Mesenchymal stem cell (in vitro differentiated cells and primary cell): ENCODE results near the gene SERTAD1.

Experiments used
- DNase-seq: peaks from one replicate; pipeline ENCODE4 v3.0.0-alpha.2; 2013
- H2AFZ ChIP-seq: one replicate; pipeline ENCODE4 v1.6.1; 2013; ENCODE audit warnings: low read depth, mild to moderate bottlenecking, control low read depth, inconsistent platforms, low read length, moderate library complexity
- H2AK5ac ChIP-seq: 2 replicates; pipeline ENCODE4 v1.6.1; 2013; ENCODE audit warnings: low read length, moderate library complexity, mild to moderate bottlenecking, inconsistent platforms; ENCODE audit not compliant: severe bottlenecking
- H2BK120ac ChIP-seq: one replicate; pipeline ENCODE4 v1.6.1; 2013; ENCODE audit warnings: low read depth, mild to moderate bottlenecking, inconsistent platforms, low read length, moderate library complexity
- H2BK12ac ChIP-seq, 2 experiments: one replicate each; pipeline ENCODE4 v1.6.1; 2013; ENCODE audit warnings: inconsistent platforms in 2 of 2, low read length in 2 of 2, mild to moderate bottlenecking in 2 of 2, moderate library complexity in 2 of 2, control low read depth in 1 of 2
- H2BK15ac ChIP-seq: one replicate; pipeline ENCODE4 v1.6.1; 2013; ENCODE audit warnings: mild to moderate bottlenecking, low read depth, inconsistent platforms; ENCODE audit not compliant: poor library complexity, severe bottlenecking
- H2BK5ac ChIP-seq: 2 replicates; pipeline ENCODE4 v1.6.1; 2013; ENCODE audit warnings: low read depth, mild to moderate bottlenecking, low read length, control low read depth, inconsistent platforms; ENCODE audit not compliant: poor library complexity, severe bottlenecking
- H3K14ac ChIP-seq, 2 experiments: one replicate each; pipeline ENCODE4 v1.6.1; 2013; ENCODE audit warnings: inconsistent platforms in 2 of 2, low read length in 2 of 2, control low read depth in 1 of 2, mild to moderate bottlenecking in 1 of 2, moderate library complexity in 1 of 2
- H3K18ac ChIP-seq, 2 experiments: one replicate each; pipeline ENCODE4 v1.6.1; 2013; ENCODE audit warnings: inconsistent platforms in 2 of 2, low read length in 2 of 2, control low read depth in 1 of 2, low read depth in 1 of 2, mild to moderate bottlenecking in 1 of 2
- H3K23ac ChIP-seq, 2 experiments: one replicate each; pipeline ENCODE4 v1.6.1; 2013; ENCODE audit warnings: inconsistent platforms in 2 of 2, low read length in 2 of 2, mild to moderate bottlenecking in 2 of 2, moderate library complexity in 2 of 2, control low read depth in 1 of 2
- H3K27ac ChIP-seq: 2 replicates; pipeline ENCODE4 v1.5.1; 2013; ENCODE audit warnings: mild to moderate bottlenecking, moderate library complexity, low read length, control low read depth, inconsistent platforms; ENCODE audit not compliant: poor library complexity, severe bottlenecking
- H3K27me3 ChIP-seq, 2 experiments: 2 replicates each; pipeline versions ENCODE4 v1.6.1 to v1.7.0; 2013; ENCODE audit warnings: low read length in 2 of 2, mild to moderate bottlenecking in 2 of 2, moderate library complexity in 2 of 2, control low read depth in 1 of 2, inconsistent platforms in 1 of 2; ENCODE audit not compliant: control insufficient read depth in 1 of 2, insufficient read depth in 1 of 2
- H3K36me3 ChIP-seq, 2 experiments: 2 replicates each; pipeline versions ENCODE4 v1.6.1 to v1.7.0; 2013; ENCODE audit warnings: low read length in 2 of 2, control low read depth in 1 of 2, inconsistent platforms in 1 of 2, low read depth in 1 of 2, mild to moderate bottlenecking in 1 of 2; ENCODE audit not compliant: insufficient read depth in 2 of 2, control insufficient read depth in 1 of 2
- H3K4ac ChIP-seq, 2 experiments: one replicate each; pipeline ENCODE4 v1.6.1; 2013; ENCODE audit warnings: inconsistent platforms in 2 of 2, low read length in 2 of 2, mild to moderate bottlenecking in 2 of 2, moderate library complexity in 2 of 2, control low read depth in 1 of 2, low read depth in 1 of 2
- H3K4me1 ChIP-seq: 2 replicates; pipeline ENCODE4 v1.6.1; 2013; ENCODE audit warnings: low read depth, low read length, control low read depth; ENCODE audit not compliant: control insufficient read depth, insufficient read depth
- H3K4me2 ChIP-seq: 2 replicates; pipeline ENCODE4 v1.6.1; 2013; ENCODE audit warnings: low read length, mild to moderate bottlenecking, inconsistent platforms; ENCODE audit not compliant: poor library complexity, severe bottlenecking
- H3K4me3 ChIP-seq, 2 experiments: 2 replicates each; pipeline versions ENCODE4 v1.5.1 to v1.7.0; 2013; ENCODE audit warnings: low read length in 2 of 2, mild to moderate bottlenecking in 2 of 2, control low read depth in 1 of 2, low read depth in 1 of 2; ENCODE audit not compliant: insufficient read depth in 1 of 2
- H3K79me1 ChIP-seq: replicated peaks from 2 replicates; pipeline ENCODE4 v1.6.1; 2013; ENCODE audit warnings: mild to moderate bottlenecking, control low read depth, low read length, inconsistent platforms; ENCODE audit not compliant: poor library complexity, severe bottlenecking
- H3K9ac ChIP-seq: 2 replicates; pipeline ENCODE4 v1.7.0; 2013; ENCODE audit warnings: mild to moderate bottlenecking, low read length, moderate library complexity
- H3K9me3 ChIP-seq: 2 replicates; pipeline ENCODE4 v1.7.0; 2013; ENCODE audit warnings: mild to moderate bottlenecking, low read length; ENCODE audit not compliant: control insufficient read depth
- H4K8ac ChIP-seq: one replicate; pipeline ENCODE4 v1.6.1; 2013; ENCODE audit warnings: inconsistent platforms, mild to moderate bottlenecking, low read length, moderate library complexity
- H4K91ac ChIP-seq: one replicate; pipeline ENCODE4 v1.6.1; 2013; ENCODE audit warnings: mild to moderate bottlenecking, low read length, inconsistent platforms
- WGBS: methylation state at CpG from one replicate; pipeline ENCODE4 v1.1.7; 2013; ENCODE audit warnings: mixed read lengths; 5-methylcytosine and 5-hydroxymethylcytosine counted together

Gene SERTAD1

GRCh38 chr19:40445780-40446262 lies 20.0 kb upstream of the SERTAD1 start:
- H3K9me3 ChIP-seq = no peaks in the 10 kb centered on the region
- H2BK15ac ChIP-seq = no peak overlapping the region
- H3K4me2 ChIP-seq = no peak overlapping the region
- H2BK5ac ChIP-seq = no peak overlapping the region
- 60% methylated on average over 9 of the region's 9 CpGs for WGBS
- H3K36me3 ChIP-seq = peaks cover 25 to 33% of the 10 kb centered on the region in 2 experiments
- peak overlapping the region in 1 of 2 experiments; percentile 72 for H3K23ac ChIP-seq
- peak overlapping the region in 1 of 2 experiments; percentile 37 for H3K4ac ChIP-seq
- H2BK120ac ChIP-seq = no peak overlapping the region
- H4K8ac ChIP-seq = no peak overlapping the region
- peak overlapping the region; percentile 88 for H2AK5ac ChIP-seq
- no peaks in the 10 kb centered on the region for H3K27me3 ChIP-seq
- H3K18ac ChIP-seq = peak overlapping the region in 1 of 2 experiments; percentile 82
- no peak overlapping the region for H3K4me3 ChIP-seq
- no peak overlapping the region for H3K27ac ChIP-seq
- no peak overlapping the region for H2AFZ ChIP-seq
- peak overlapping the region in 1 of 2 experiments; percentile 60 for H2BK12ac ChIP-seq
- H3K4me1 ChIP-seq = peaks cover 17% of the 10 kb centered on the region
- H3K79me1 ChIP-seq = peaks cover 2% of the 10 kb centered on the region
- H3K14ac ChIP-seq = no peak overlapping the region
- H4K91ac ChIP-seq = no peak overlapping the region
- DNase-seq = peak; percentile 52
- H3K9ac ChIP-seq = peak overlapping the region; percentile 15

DNA sequence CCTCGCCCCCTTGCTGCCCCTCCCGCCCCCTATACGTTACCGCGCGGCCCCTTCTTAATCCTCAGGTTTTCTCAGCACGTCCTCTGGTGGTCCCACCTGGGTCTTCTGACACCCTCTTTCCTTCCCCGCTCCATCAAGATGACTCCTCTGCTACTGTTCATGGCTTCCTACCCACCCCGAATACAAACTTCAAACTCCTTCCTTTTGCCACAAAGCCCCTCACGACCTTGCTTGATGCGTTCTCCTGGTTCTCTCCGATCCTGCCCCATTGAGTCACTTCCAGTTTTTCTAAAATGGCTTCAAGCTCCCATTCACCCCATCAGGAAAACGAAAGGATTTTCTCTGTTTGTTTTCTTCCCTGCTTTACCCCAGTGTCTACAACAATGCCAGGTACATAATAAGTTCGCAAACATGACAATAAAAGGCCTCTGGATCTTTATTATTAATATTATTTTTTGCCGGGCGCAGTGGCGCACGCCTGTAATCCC lies 19.1 kb upstream of the SERTAD1 start:
- 31% methylated on average over 18 of the region's 18 CpGs for WGBS
- Histone ChIP-seq H2BK15ac (no peak overlapping the region), H3K9me3 (no peaks in the 10 kb centered on the region)

DNA sequence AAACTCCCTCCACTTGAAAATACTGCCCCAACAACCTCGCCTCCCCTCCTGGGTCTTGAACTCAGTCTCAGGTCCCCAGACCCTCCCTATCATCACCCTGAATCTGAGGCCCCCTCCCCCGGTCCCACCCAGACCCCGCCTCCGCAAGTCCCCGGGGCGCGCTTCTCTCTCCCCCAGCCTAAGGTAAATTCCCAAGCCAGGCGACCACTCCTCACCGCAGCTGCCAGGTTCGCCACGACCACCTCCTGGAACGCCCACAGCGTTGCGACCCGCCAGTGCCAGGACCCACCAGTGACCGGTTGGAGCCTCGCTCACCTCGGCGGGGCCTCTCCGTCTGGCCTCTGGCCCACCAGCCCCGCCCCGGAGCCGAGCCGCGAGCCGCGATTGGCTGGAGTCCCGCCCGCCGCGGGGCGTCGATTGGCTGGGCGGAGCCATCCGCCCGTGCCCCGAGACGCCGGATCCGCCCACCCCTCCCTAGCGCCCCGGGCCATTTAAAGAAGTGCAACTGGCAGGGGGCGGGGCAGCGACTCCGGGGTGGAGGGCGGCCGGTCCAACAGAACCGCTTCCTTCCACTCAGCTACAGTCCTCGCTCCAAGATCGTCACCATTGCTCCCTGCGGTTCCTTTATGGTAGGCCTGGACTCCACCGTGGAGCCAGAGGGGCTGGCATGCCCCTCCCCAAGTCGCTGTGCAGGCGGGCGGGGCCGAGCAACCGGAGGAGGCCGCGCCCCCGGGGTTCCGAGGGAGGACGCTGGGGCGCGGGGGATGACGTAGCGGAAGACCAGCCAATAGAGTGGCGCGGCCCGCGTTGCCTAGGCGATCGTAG lies 18.4 kb upstream of the SERTAD1 start, which contains the start of gene SERTAD3:
Gene SERTAD3, minus strand, starts transcription at position 336 of the 825 bp plus-strand sequence. CDS start 2,255 bp downstream, outside the sequence.
- Histone ChIP-seq H3K4me3 (peak within 1 kb of the TSS; percentile 94 to 97), H2BK15ac (peak within 1 kb of the TSS; percentile 91), H2BK12ac (peak within 1 kb of the TSS in 1 of 2 experiments; percentile 68), H3K27ac (peak within 1 kb of the TSS; percentile 99), H3K9me3 (no peaks in the 10 kb centered on the region), H2AK5ac (peak within 1 kb of the TSS; percentile 99), H4K91ac (peak within 1 kb of the TSS; percentile 90), H2BK120ac (peak within 1 kb of the TSS; percentile 95), H3K79me1 (peaks cover 5% of the 10 kb centered on the region), H3K23ac (peak within 1 kb of the TSS in 1 of 2 experiments; percentile 77), H3K27me3 (no peaks in the 10 kb centered on the region), H3K4me1 (peaks cover 20% of the 10 kb centered on the region), H2BK5ac (peak within 1 kb of the TSS; percentile 95), H3K36me3 (peaks cover 38 to 42% of the 10 kb centered on the region in 2 experiments), H2AFZ (peak within 1 kb of the TSS; percentile 64), H3K9ac (peak within 1 kb of the TSS; percentile 97), H4K8ac (peak within 1 kb of the TSS; percentile 69), H3K4ac (peak within 1 kb of the TSS; percentile 97), H3K14ac (peak within 1 kb of the TSS; percentile 79 to 89), H3K4me2 (peak within 1 kb of the TSS; percentile 94), H3K18ac (peak within 1 kb of the TSS; percentile 97 to 99)
- peak; percentile 96 for DNase-seq
- under 1% methylated on average over 69 of the region's 72 CpGs for WGBS

More for the DNA sequence above, 19.1 kb upstream of the SERTAD1 start:
- H2BK120ac ChIP-seq = no peak overlapping the region
- H3K4me1 ChIP-seq = peaks cover 20% of the 10 kb centered on the region
- peak overlapping the region; percentile 61 to 77 for H3K18ac ChIP-seq
- no peak overlapping the region for H3K23ac ChIP-seq
- peak overlapping the region; percentile 42 for H4K8ac ChIP-seq
- H4K91ac ChIP-seq = no peak overlapping the region
- no peak overlapping the region for H2AK5ac ChIP-seq
- H3K4me3 ChIP-seq = peak overlapping the region; percentile 94 to 97
- H3K9ac ChIP-seq = peak overlapping the region; percentile 97
- peak overlapping the region in 1 of 2 experiments; percentile 67 for H3K4ac ChIP-seq
- H3K36me3 ChIP-seq = peaks cover 34 to 40% of the 10 kb centered on the region in 2 experiments
- no peak for DNase-seq
- peaks cover 2% of the 10 kb centered on the region for H3K79me1 ChIP-seq
- H2BK12ac ChIP-seq = no peak overlapping the region
- H3K27ac ChIP-seq = peak overlapping the region; percentile 33
- peak overlapping the region; percentile 94 for H3K4me2 ChIP-seq
- H2BK5ac ChIP-seq = peak overlapping the region; percentile 81
- no peaks in the 10 kb centered on the region for H3K27me3 ChIP-seq
- no peak overlapping the region for H3K14ac ChIP-seq
- H2AFZ ChIP-seq = peak overlapping the region; percentile 64
